Retina (tissue), 1 donor: Measurements from ENCODE around the gene UTF1.
A peak's percentile ranks its signal among the peaks of the same experiment; 100 is the strongest.

Experiments
- DNase-seq: peaks from one replicate; pipeline ENCODE4 v3.0.0-alpha.2; 2016

UTF1 gene

DNA sequence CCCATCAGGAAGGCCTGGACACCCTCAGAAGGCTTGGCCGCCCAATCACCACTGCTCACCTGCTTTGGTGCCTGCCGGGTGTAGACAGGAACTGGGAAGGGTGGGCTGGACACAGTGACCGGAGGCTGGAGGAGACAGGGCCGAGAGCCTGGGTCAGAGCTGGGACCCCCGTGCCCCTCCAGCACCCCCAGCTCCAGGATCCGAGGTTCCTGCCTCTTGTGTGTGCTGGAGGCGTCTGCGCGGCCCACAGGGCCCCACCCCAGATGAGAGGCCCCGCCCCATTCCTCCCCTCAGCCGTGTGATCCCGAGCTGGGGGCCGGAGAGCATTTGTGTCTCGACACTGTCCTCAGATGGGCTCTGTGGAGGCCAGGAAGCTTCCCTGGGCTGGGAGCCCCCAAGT lies 37.3 kb downstream of the UTF1 start:
- DNase-seq, result no peak

DNA sequence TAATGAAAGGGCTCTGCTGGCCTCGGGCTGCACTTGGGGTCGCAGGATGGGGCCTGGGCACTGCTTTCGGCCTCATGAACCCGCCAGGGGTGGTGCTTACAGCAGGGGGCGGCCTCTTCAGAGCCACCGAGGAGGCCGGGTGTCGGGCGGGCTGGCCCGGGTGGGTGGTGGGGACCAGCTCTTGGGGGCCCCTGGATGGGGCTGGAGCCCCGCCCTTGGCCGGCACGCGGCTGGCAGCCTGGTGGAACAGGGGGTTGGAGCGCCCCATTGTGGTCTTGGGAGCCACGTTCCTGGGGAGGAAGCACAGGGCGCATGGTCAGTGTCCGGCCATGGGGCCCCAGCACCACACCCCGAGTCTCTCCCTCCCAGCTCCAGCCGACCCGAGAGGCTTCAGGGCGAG lies 37.8 kb downstream of the UTF1 start:
- no peak for DNase-seq

DNA sequence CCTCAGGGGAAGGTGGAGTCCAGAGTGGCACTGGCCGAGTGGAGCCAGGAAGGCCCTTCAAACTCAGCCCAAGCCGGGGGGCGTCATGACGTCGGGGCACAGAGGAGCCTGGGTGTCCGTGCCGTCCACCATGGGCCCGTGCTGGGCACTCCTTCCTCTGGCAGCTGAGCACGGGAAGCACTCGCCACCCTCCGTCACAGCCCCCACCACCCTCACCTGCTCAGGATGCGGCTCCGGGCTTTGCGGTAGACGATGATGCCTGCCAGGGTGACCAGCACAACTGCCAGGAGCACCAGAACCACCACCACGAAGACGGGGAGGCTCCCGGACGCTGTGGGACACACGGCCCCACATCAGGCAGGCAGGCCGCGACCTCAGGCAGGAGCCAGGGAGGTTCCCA lies 38.5 kb downstream of the UTF1 start:
- DNase-seq, result no peak

DNA sequence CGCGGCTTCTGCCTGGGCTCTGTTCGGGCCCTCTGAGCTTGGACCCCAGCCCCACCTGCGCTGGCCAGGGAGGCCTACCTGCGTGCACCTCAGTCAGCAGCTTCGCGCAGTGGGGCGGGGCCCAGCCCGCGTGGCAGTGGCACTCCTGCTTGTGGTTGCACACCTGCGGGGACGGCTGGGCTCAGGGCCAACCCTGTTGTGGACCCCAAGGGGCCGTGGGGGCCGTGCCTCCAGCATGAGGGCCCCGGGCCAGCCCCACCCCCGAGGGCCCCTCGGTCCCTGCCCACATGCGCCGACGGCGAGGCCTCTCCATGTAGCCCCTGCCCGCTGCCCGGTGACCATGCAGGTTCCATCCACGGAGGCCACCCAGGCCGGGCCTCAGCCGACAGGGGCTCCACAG lies 39.4 kb downstream of the UTF1 start:
- no peak for DNase-seq

GRCh38 chr10:133270204-133270603 lies 40.2 kb downstream of the UTF1 start:
- no peak for DNase-seq

- no peak for DNase-seq
Measured at GRCh38 chr10:133270773-133271297, 40.8 kb downstream of the UTF1 start.

GRCh38 chr10:133271521-133272300 lies 41.7 kb downstream of the UTF1 start:
- no peak for DNase-seq

GRCh38 chr10:133272301-133272963 lies 42.4 kb downstream of the UTF1 start:
- DNase-seq, result no peak

DNA sequence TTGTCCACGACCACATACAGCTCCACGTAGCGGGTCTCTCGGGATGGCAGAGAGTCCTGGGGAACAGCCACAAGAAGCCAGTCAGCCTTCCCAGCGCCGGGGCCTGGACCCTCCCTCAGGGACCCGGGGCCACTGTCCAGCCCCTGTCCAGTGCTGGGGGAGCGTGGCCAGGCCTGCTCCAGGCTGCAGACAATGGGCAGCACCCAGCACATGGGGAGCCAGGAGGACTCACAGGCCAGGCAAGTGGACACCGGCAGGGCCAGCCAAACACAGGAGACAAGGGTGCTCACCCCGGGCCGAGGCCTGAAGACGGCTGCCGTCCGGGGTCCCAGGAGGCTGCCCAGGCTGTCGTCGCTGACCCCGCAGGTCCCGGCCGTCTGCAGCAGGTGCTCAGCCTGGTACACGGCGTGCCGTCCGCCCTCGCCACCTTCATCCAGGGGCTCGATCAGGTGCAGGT lies 43.0 kb downstream of the UTF1 start:
- DNase-seq, result no peak

GRCh38 chr10:133273534-133274143 lies 43.6 kb downstream of the UTF1 start:
- no peak for DNase-seq

GRCh38 chr10:133274751-133275683 lies 45.0 kb downstream of the UTF1 start:
- no peak for DNase-seq

- DNase-seq, result peak; percentile 38
Measured at GRCh38 chr10:133275684-133276092, 45.7 kb downstream of the UTF1 start.

DNA sequence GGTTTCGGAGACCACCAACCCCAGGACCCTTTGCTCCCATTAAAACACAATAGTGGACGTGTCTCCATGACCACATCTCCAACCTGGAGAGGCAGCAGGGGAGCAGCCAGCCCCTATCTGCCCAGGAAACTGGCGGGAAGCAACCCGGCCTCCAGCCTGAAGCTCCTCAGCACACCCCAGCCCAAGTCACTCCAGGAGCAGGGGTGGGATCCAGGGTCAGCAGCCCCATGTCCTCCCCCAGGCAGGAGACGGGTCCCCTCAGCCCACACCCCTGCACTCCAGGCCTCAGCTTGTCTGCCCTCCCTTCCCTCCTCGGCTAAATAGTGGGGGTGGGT lies 46.0 kb downstream of the UTF1 start:
- no peak for DNase-seq

DNA sequence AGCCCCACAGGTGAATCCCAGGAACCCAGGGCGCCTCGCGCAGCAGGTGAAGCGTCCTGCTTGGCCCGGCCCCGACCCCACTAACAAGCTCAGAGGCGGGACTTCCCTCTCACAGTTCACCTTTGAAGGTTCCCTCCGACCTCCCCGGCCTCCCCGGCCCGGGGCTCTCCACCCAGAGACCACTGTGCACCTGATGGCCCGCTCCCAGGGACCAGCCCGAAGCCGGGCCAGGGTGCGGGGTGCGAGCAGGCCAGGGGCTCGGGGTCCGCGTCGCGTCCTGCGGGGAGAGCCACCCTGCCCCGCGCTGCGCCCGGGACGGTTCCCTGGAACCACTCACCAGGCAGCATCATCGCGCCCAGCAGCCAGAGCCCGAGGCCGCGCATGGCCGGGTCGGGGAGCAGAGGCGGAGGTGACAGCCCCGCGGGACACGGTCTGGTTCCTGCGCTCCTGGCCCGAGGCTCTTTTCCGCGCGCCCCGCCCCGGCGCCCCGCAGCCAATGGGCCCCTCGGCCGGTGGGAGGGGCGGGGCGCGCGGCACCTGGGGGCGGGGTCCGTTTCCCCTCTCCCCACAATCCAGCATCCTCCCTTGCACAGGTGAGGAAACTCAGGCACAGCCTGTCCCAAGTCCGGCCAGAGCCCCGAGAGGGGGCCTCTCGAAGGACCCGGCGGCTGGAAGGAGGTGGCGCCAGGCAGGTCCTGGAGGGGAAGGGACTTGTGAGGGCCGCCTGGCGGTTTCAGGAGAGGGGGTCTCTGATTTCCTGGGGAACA lies 46.6 kb downstream of the UTF1 start, which contains the start of gene ADAM8:
Gene ADAM8 (minus strand): TSS at position 434 of the 767 bp plus-strand sequence. CDS start 51 bp downstream, at position 383.
- DNase-seq, result peak; percentile 51

- no peak for DNase-seq
Measured at GRCh38 chr10:133277277-133277992, 47.4 kb downstream of the UTF1 start.

DNA sequence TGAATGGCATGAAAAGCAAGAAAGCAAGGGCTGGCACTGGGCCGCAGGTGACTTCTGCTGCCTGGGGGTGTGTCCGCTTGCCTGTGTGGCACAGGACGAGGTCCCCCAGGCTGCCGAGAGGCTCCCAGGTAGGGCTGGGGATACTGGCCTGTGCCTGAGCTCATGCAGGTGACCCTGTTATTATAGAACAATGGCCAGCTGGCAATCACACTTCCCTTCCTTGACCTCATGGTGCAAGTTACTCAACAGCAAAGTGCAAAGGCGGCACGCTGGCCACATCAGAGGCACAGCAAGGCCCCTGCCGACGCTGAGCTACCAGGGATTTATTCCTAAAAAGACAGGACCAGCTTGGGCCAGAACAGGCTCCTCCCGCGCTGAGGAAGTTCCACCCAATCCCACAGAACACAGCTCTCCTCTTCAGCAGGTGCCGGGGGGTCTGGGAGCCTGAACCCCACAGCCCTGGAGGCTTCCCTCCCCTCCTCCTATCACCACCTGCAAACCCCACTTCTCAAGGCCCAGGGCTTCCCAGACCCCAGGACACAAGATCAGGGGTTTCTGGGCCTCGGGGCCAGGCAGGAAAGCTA lies 48.1 kb downstream of the UTF1 start:
- no peak for DNase-seq

GRCh38 chr10:133278577-133279265 lies 48.7 kb downstream of the UTF1 start:
- no peak for DNase-seq

GRCh38 chr10:133279326-133280226 lies 49.6 kb downstream of the UTF1 start:
- DNase-seq, result no peak
